Tibial nerve (tissue), 4 donors: ENCODE measurements around the gene NRCAM. TPM values are rescaled to one million over a fixed set of nuclear protein-coding genes. Genes with fewer than 3 reads are reported as not detected.

ENCODE experiments used
- DNase-seq, 2 donors: peaks; one replicate each; pipeline ENCODE4 v3.0.0-alpha.2; 2019; ENCODE audit warnings: low spot score in 2 of 2
- H3K27ac ChIP-seq, 4 donors: fragments of 200-600 bp; sonication (generic) in 3 of 4; one replicate each; pipeline ENCODE4 v1.5.1; 2017 to 2019; ENCODE audit warnings: mild to moderate bottlenecking in 1 of 4
- H3K27me3 ChIP-seq, 2 donors: fragments of 200-600 bp; sonication (generic) in 1 of 2; one replicate each; pipeline versions ENCODE4 v1.5.1 to v1.6.0; 2017 to 2019
- H3K36me3 ChIP-seq, 3 donors: fragments of 200-600 bp; sonication (generic); one replicate each; pipeline ENCODE4 v1.5.1; 2018 to 2019
- H3K4me1 ChIP-seq, 4 donors: fragments of 200-600 bp; sonication (generic) in 3 of 4; one replicate each; pipeline ENCODE4 v1.5.1; 2017 to 2019
- H3K4me3 ChIP-seq, 4 donors: fragments of 200-600 bp; sonication (generic) in 3 of 4; one replicate each; pipeline ENCODE4 v1.5.1; 2017 to 2019; ENCODE audit warnings: mild to moderate bottlenecking in 1 of 4, moderate library complexity in 1 of 4
- H3K9me3 ChIP-seq, 4 donors: fragments of 200-600 bp; sonication (generic) in 3 of 4; one replicate each; pipeline ENCODE4 v1.5.1; 2017 to 2019
- CTCF ChIP-seq, 5 experiments: fragments of 200-600 bp in 3 of 5; fragments of 450-650 bp in 2 of 5; sonication (generic) in 3 of 5; IDR thresholded peaks; one replicate each; pipeline ENCODE4 v1.5.1; 2016 to 2019; ENCODE audit warnings: antibody characterized with exemption in 5 of 5, mild to moderate bottlenecking in 3 of 5, moderate library complexity in 2 of 5
- EP300 ChIP-seq, 2 donors: sonication (generic); formaldehyde crosslinking; IDR thresholded peaks; one replicate each; pipeline ENCODE4 v1.6.1; 2017; ENCODE audit warnings: antibody characterized with exemption in 2 of 2, mild to moderate bottlenecking in 1 of 2
- POLR2A ChIP-seq, 2 donors: fragments of 450-650 bp; IDR thresholded peaks; one replicate each; pipeline ENCODE4 v1.6.1; 2017; ENCODE audit warnings: antibody characterized with exemption in 2 of 2, mild to moderate bottlenecking in 2 of 2, moderate library complexity in 2 of 2
- WGBS, 2 donors: methylation state at CpG; one replicate each; pipeline ENCODE4 v1.1.5; 2018; 5-methylcytosine and 5-hydroxymethylcytosine counted together
- total RNA-seq, 4 donors: library from RNA; depleted of rRNA; stranded (reverse); fragments of >200 nt; gene quantifications; one replicate each; pipeline ENCODE4 v1.1.0, GENCODE V29; 2016

The NRCAM gene
- total RNA-seq, 4 donors from 2014 or later, result 16.5 to 87.4 (median 22.4) TPM

DNA sequence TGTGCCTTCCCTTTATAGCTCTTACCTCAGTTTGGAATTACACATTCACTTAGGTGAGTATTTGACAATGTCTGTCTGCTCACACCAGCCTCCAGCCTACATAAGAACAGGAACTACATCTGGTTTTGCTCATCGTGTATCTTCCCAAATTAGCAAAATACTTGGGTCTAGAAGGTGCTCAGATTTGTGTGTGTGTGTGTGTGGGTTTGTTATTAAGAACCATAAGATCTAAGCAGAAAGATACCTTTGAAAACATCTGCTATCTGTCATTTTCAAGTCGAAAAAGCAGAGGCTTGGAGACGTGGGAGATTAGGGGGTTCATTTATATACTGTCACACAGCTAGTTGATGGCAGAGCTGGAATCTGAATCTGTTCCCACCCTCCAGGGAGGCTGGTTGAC lies 311.3 kb downstream of the NRCAM start:
- WGBS, 2 donors, result 51 to 67% methylated on average over 3 of the region's 3 CpGs
- TF ChIP-seq EP300 (IDR thresholded peaks at IDR 0.05), result no peak

GRCh38 chr7:108143658-108144420 lies 312.4 kb downstream of the NRCAM start:
- TF ChIP-seq EP300 (IDR thresholded peaks at IDR 0.05), result no peak
- no peak for TF ChIP-seq POLR2A (IDR thresholded peaks at IDR 0.05)
- no peak for TF ChIP-seq CTCF (IDR thresholded peaks at IDR 0.05)
- DNase-seq, result no peak
- Histone ChIP-seq H3K9me3 (no peaks in the 10 kb centered on the region), H3K27ac (no peak overlapping the region), H3K36me3 (no peaks in the 10 kb centered on the region), H3K4me1 (peaks cover 0 to 7% (median 0%) of the 10 kb centered on the region in 4 donors), H3K4me3 (no peak overlapping the region), H3K27me3 (no peaks in the 10 kb centered on the region)
- 95 to 97% methylated on average over 6 of the region's 6 CpGs for WGBS, 2 donors

More for the DNA sequence above, 311.3 kb downstream of the NRCAM start:
- no peak for DNase-seq
- no peak overlapping the region for H3K27ac ChIP-seq
- no peaks in the 10 kb centered on the region for H3K9me3 ChIP-seq
- H3K4me3 ChIP-seq, result no peak overlapping the region
- H3K27me3 ChIP-seq, result no peaks in the 10 kb centered on the region
- H3K36me3 ChIP-seq, result no peaks in the 10 kb centered on the region
- peaks cover 0 to 7% (median 0%) of the 10 kb centered on the region in 4 donors for H3K4me1 ChIP-seq

DNA sequence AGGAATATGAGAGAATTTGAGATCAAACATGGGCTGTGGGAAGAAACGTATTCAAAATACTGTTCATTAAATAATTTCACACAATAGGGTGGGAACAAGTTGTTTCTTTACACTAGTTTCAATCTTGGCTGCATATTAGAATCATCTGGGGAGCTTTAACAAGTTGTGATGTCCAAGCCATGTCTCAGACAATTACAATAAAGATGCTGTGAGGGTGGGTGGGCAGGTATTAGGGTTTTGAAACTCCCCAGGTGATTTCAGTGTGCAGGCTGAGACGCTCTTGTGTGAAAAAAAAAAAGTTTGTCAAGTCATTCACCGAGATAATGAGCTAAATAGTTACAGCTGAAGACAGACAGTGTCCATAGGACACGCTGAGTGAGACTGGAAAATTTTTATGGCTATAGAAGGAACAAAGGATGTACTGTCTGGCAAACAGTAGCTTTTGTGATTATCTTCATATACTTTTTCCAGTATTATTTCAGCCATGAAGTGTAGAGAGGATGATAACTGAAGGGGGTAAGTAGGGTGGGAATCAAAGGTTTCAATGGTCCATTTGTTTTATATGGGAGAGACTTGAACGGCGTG lies 313.5 kb downstream of the NRCAM start:
- DNase-seq, result no peak
- Histone ChIP-seq H3K27ac (no peak overlapping the region), H3K4me1 (peaks cover 0 to 7% (median 0%) of the 10 kb centered on the region in 4 donors), H3K36me3 (no peaks in the 10 kb centered on the region), H3K4me3 (no peak overlapping the region), H3K9me3 (no peaks in the 10 kb centered on the region), H3K27me3 (no peaks in the 10 kb centered on the region)
- 43 to 54% methylated on average over 6 of the region's 6 CpGs for WGBS, 2 donors
- TF ChIP-seq POLR2A (IDR thresholded peaks at IDR 0.05) (no peak), CTCF (IDR thresholded peaks at IDR 0.05) (no peak), EP300 (IDR thresholded peaks at IDR 0.05) (no peak)

GRCh38 chr7:108142180-108142579 lies 314.1 kb downstream of the NRCAM start:
- H3K36me3 ChIP-seq, result no peaks in the 10 kb centered on the region
- no peak overlapping the region for H3K27ac ChIP-seq
- 51 to 76% methylated on average over 4 of the region's 4 CpGs for WGBS, 2 donors
- no peaks in the 10 kb centered on the region for H3K27me3 ChIP-seq
- no peak overlapping the region for H3K4me3 ChIP-seq
- TF ChIP-seq CTCF (IDR thresholded peaks at IDR 0.05) (no peak), EP300 (IDR thresholded peaks at IDR 0.05) (no peak)
- H3K4me1 ChIP-seq, result peaks cover 0 to 7% (median 0%) of the 10 kb centered on the region in 4 donors
- no peak for DNase-seq
- H3K9me3 ChIP-seq, result no peaks in the 10 kb centered on the region

GRCh38 chr7:108140671-108141070 lies 315.6 kb downstream of the NRCAM start:
- no peak for TF ChIP-seq EP300 (IDR thresholded peaks at IDR 0.05)
- TF ChIP-seq POLR2A (IDR thresholded peaks at IDR 0.05), result no peak
- no peak for TF ChIP-seq CTCF (IDR thresholded peaks at IDR 0.05)
- Histone ChIP-seq H3K9me3 (no peaks in the 10 kb centered on the region), H3K4me1 (peaks cover 0 to under 1% (median 0%) of the 10 kb centered on the region in 4 donors), H3K4me3 (no peak overlapping the region), H3K27me3 (no peaks in the 10 kb centered on the region), H3K27ac (no peak overlapping the region), H3K36me3 (no peaks in the 10 kb centered on the region)
- DNase-seq, result no peak
